OCI-LY1 (cell line): ENCODE data around the gene ADARB2.

Experiments used
- EZH2 ChIP-seq: fragments of 200-600 bp; sonication (generic), shearing (Covaris generic); IDR thresholded peaks from 2 replicates; pipeline ENCODE4 v1.8.0; 2017; ENCODE audit warnings: borderline replicate concordance, mixed run types, mild to moderate bottlenecking, antibody characterized with exemption, low read length, moderate library complexity, mixed read lengths
- TF ChIP-seq, protein P1 (sequence below): fragments of 200-600 bp; sonication (generic), shearing (Covaris generic); IDR thresholded peaks from 2 replicates; pipeline ENCODE4 v1.5.1; 2017; ENCODE audit warnings: mild to moderate bottlenecking, antibody characterized with exemption, low read length, moderate library complexity, mixed read lengths

DNA sequence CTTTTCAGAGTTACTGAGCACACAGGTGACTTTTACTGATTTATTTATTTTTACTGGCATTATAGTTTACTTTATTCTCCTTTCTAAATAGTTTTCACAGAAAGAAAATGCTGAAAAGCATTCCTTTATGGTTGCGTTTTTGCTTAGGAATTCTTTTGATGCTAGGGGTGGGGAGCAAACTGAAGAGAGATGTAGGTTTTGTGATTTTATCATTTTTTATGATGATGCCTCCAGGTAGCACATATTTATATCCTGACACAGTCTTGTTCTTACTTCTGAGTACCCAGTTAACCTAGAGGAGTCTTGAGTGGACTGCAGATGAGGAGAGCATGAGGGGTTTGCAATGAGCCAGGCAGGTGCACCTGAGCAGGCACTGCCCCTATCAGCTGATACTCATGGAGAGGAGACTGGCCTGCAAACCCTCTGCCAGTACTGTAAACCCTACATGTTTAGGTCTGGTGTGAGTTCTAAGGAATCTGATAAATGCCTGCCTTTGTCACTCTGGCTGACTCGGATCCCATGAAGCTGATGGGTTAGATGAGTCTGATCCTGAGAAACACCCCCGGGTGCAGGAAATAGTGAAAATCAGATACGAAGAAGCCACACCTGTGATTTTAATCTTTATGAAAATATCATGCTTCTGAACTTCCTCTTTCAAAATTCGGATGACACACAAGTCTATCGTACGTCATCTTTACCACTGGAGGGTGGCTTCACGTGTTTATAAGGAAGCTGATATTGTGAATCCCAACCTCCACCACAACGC lies 378.3 kb downstream of the ADARB2 start:
- TF ChIP-seq, protein P1, sequence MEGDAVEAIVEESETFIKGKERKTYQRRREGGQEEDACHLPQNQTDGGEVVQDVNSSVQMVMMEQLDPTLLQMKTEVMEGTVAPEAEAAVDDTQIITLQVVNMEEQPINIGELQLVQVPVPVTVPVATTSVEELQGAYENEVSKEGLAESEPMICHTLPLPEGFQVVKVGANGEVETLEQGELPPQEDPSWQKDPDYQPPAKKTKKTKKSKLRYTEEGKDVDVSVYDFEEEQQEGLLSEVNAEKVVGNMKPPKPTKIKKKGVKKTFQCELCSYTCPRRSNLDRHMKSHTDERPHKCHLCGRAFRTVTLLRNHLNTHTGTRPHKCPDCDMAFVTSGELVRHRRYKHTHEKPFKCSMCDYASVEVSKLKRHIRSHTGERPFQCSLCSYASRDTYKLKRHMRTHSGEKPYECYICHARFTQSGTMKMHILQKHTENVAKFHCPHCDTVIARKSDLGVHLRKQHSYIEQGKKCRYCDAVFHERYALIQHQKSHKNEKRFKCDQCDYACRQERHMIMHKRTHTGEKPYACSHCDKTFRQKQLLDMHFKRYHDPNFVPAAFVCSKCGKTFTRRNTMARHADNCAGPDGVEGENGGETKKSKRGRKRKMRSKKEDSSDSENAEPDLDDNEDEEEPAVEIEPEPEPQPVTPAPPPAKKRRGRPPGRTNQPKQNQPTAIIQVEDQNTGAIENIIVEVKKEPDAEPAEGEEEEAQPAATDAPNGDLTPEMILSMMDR: no peak
- TF ChIP-seq EZH2: no peak
